HG03439 (cell line): ENCODE results near the gene KITLG.
"Not testable (repeated sequence)": the region's sequence is repeated elsewhere in the genome, so short reads cannot be mapped to it uniquely, and the experiment has no call there.

Experiments
- ATAC-seq: cut with Tn5 transposase; IDR thresholded peaks from one replicate; pipeline ENCODE4 v1.9.1; 2021; ENCODE audit warnings: mild to moderate bottlenecking, moderate library complexity; ENCODE audit not compliant: unreplicated experiment

KITLG gene

GRCh38 chr12:88580051-88580871 is at the start of gene KITLG:
Gene KITLG, minus strand, starts transcription at chr12:88580471. Its CDS starts 193 bp downstream, at chr12:88580278.
- ATAC-seq, result no peak

GRCh38 chr12:88628856-88629509 is 48.7 kb upstream of the KITLG start:
- ATAC-seq, result no peak

- ATAC-seq, result not testable (repeated sequence)
Observed at GRCh38 chr12:88628035-88628434, 47.8 kb upstream of the KITLG start.

GRCh38 chr12:88627501-88627900 is 47.2 kb upstream of the KITLG start:
- no peak for ATAC-seq

- ATAC-seq, result no peak
Observed at GRCh38 chr12:88625356-88625755, 45.1 kb upstream of the KITLG start.

GRCh38 chr12:88624911-88625310 is 44.6 kb upstream of the KITLG start:
- ATAC-seq, result no peak

GRCh38 chr12:88623777-88624548 is 43.7 kb upstream of the KITLG start:
- ATAC-seq, result no peak

GRCh38 chr12:88617352-88617751 is 37.1 kb upstream of the KITLG start:
- no peak for ATAC-seq

GRCh38 chr12:88615490-88615889 is 35.2 kb upstream of the KITLG start:
- ATAC-seq, result no peak

- ATAC-seq, result no peak
Observed at GRCh38 chr12:88604646-88605045, 24.4 kb upstream of the KITLG start.

- ATAC-seq, result no peak
Observed at GRCh38 chr12:88600272-88600671, 20.0 kb upstream of the KITLG start.

GRCh38 chr12:88597365-88597764 is 17.1 kb upstream of the KITLG start:
- ATAC-seq, result no peak

GRCh38 chr12:88595697-88596096 is 15.4 kb upstream of the KITLG start:
- ATAC-seq, result no peak

GRCh38 chr12:88594780-88595179 is 14.5 kb upstream of the KITLG start:
- ATAC-seq, result no peak

- ATAC-seq, result no peak
Observed at GRCh38 chr12:88591343-88591742, 11.1 kb upstream of the KITLG start.

GRCh38 chr12:88590851-88591250 is 10.6 kb upstream of the KITLG start:
- no peak for ATAC-seq

GRCh38 chr12:88585077-88585476 is 4.8 kb upstream of the KITLG start:
- no peak for ATAC-seq

- no peak for ATAC-seq
Observed at GRCh38 chr12:88579601-88580050, 645 bp downstream of the KITLG start.

GRCh38 chr12:88579161-88579517 is 1.1 kb downstream of the KITLG start:
- ATAC-seq, result no peak

GRCh38 chr12:88578276-88579160 is 1.8 kb downstream of the KITLG start:
- ATAC-seq, result no peak

GRCh38 chr12:88577537-88577936 is 2.7 kb downstream of the KITLG start:
- ATAC-seq, result no peak
